HepG2 (cell line): Measurements from ENCODE around the gene CTDSP1. TPM values are rescaled to one million over a fixed set of nuclear protein-coding genes. Genes with fewer than 3 reads are reported as not detected.
A peak's percentile ranks its signal among the peaks of the same experiment; 100 is the strongest.

Source experiments
- AKAP8 ChIP-seq: sonication (generic); formaldehyde crosslinking; IDR thresholded peaks from 2 replicates; pipeline ENCODE4 v1.5.1; 2020; ENCODE audit warnings: mild to moderate bottlenecking, missing genetic modification reagents
- CREM ChIP-seq, 2 experiments: sonication (generic) in 1 of 2; formaldehyde crosslinking in 1 of 2; IDR thresholded peaks; 2 replicates each; pipeline versions ENCODE4 v1.4.0 to v1.6.1; 2016 to 2020; ENCODE audit warnings: antibody characterized with exemption in 1 of 2, mild to moderate bottlenecking in 1 of 2, missing genetic modification reagents in 1 of 2
- DPF2 ChIP-seq: sonication (generic); formaldehyde crosslinking; IDR thresholded peaks from 2 replicates; pipeline ENCODE4 v1.4.0; 2020; ENCODE audit warnings: mild to moderate bottlenecking, low read depth, missing genetic modification reagents, borderline replicate concordance
- FOXA1 ChIP-seq, 2 experiments: fragments of 450-650 bp in 1 of 2; sonication (generic) in 1 of 2; formaldehyde crosslinking in 1 of 2; IDR thresholded peaks; 2 replicates each; pipeline versions ENCODE4 v1.4.0 to v1.6.1; 2016 to 2020; ENCODE audit warnings: missing genetic modification reagents in 1 of 2
- GATA4 ChIP-seq: sonication (generic); IDR thresholded peaks from 2 replicates; pipeline ENCODE4 v1.6.1; 2016; ENCODE audit warnings: antibody characterized with exemption, low read depth, borderline replicate concordance
- GATAD2A ChIP-seq: IDR thresholded peaks from 2 replicates; pipeline ENCODE4 v1.6.1; 2016
- HDAC1 ChIP-seq: sonication (generic); formaldehyde crosslinking; IDR thresholded peaks from 2 replicates; pipeline ENCODE4 v1.5.1; 2020; ENCODE audit warnings: mild to moderate bottlenecking, missing genetic modification reagents
- KMT2A ChIP-seq: sonication (generic); formaldehyde crosslinking; IDR thresholded peaks from 2 replicates; pipeline ENCODE4 v1.4.0; 2020; ENCODE audit warnings: missing genetic modification reagents
- MED8 ChIP-seq: sonication (generic); formaldehyde crosslinking; IDR thresholded peaks from 2 replicates; pipeline ENCODE4 v1.8.1; 2023; ENCODE audit warnings: mild to moderate bottlenecking, missing genetic modification reagents; ENCODE audit not compliant: insufficient replicate concordance
- MTF2 ChIP-seq: sonication (generic); formaldehyde crosslinking; IDR thresholded peaks from 2 replicates; pipeline ENCODE4 v1.5.0; 2020; ENCODE audit warnings: missing genetic modification reagents, borderline replicate concordance
- NR1H2 ChIP-seq: sonication (generic); formaldehyde crosslinking; IDR thresholded peaks from 2 replicates; pipeline ENCODE4 v1.8.1; 2022; ENCODE audit warnings: low read depth, missing genetic modification reagents, borderline replicate concordance
- SNAI1 ChIP-seq: sonication (generic); formaldehyde crosslinking; IDR thresholded peaks from 2 replicates; pipeline ENCODE4 v1.5.0; 2020; ENCODE audit warnings: mild to moderate bottlenecking, missing genetic modification reagents, borderline replicate concordance
- SP2 ChIP-seq: sonication (generic); formaldehyde crosslinking; IDR thresholded peaks from 2 replicates; pipeline ENCODE4 v1.5.1; 2020; ENCODE audit warnings: mild to moderate bottlenecking, missing genetic modification reagents
- STAG1 ChIP-seq: sonication (generic); formaldehyde crosslinking; IDR thresholded peaks from 2 replicates; pipeline ENCODE4 v1.4.0; 2020; ENCODE audit warnings: missing genetic modification reagents
- TGIF2 ChIP-seq: IDR thresholded peaks from 2 replicates; pipeline ENCODE4 v1.6.1; 2016; ENCODE audit warnings: control low read depth, missing compliant biosample characterization
- U2AF2 ChIP-seq: fragments of 200-400 bp; formaldehyde crosslinking; IDR thresholded peaks from 2 replicates; pipeline ENCODE4 v1.6.1; 2017; ENCODE audit warnings: low read depth, mild to moderate bottlenecking, low read length
- ZBTB40 ChIP-seq, 2 experiments: fragments of 450-650 bp in 1 of 2; sonication (generic) in 1 of 2; formaldehyde crosslinking in 1 of 2; IDR thresholded peaks; 2 replicates each; pipeline versions ENCODE4 v1.6.1 to v1.8.0; 2016 to 2022; ENCODE audit warnings: antibody characterized with exemption in 1 of 2, mild to moderate bottlenecking in 1 of 2, missing genetic modification reagents in 1 of 2
- ZBTB8A ChIP-seq: sonication (generic); formaldehyde crosslinking; IDR thresholded peaks from 2 replicates; pipeline ENCODE4 v1.4.0; 2020; ENCODE audit warnings: mild to moderate bottlenecking, low read depth, missing genetic modification reagents, borderline replicate concordance
- ZNF292 ChIP-seq: sonication (generic); formaldehyde crosslinking; IDR thresholded peaks from 2 replicates; pipeline ENCODE4 v1.8.1; 2022; ENCODE audit warnings: mild to moderate bottlenecking, low read depth, missing genetic modification reagents, borderline replicate concordance
- ZNF616 ChIP-seq: sonication (generic); formaldehyde crosslinking; IDR thresholded peaks from 2 replicates; pipeline ENCODE4 v1.5.0; 2020; ENCODE audit warnings: low read depth, mild to moderate bottlenecking, missing genetic modification reagents
- ZNF737 ChIP-seq: sonication (generic); formaldehyde crosslinking; IDR thresholded peaks from 2 replicates; pipeline ENCODE4 v1.5.0; 2020; ENCODE audit warnings: missing genetic modification reagents, mild to moderate bottlenecking, borderline replicate concordance
- ZNF773 ChIP-seq: sonication (generic); formaldehyde crosslinking; IDR thresholded peaks from 2 replicates; pipeline ENCODE4 v1.4.0; 2020; ENCODE audit warnings: missing genetic modification reagents, borderline replicate concordance
- ZNF792 ChIP-seq: IDR thresholded peaks from 2 replicates; pipeline ENCODE4 v1.6.1; 2016
- polyA plus RNA-seq, 8 experiments: library from polyadenylated mRNA; depleted of rRNA in 3 of 8; stranded (reverse) in 7 of 8; unstranded in 1 of 8; fragments of >200 nt; fragmentation: Illumina TruSeq in 4 of 8; extraction: Trizol in 4 of 8; gene quantifications; 2 replicates each; pipeline versions ENCODE4 v1.2.1 to v1.2.3, GENCODE V29; 2011 to 2016; ENCODE audit warnings: low read depth in 4 of 8, missing spikeins in 1 of 8, mixed read lengths in 1 of 8; ENCODE audit not compliant: insufficient read depth in 1 of 8
- total RNA-seq, 5 experiments: library from RNA; depleted of rRNA; stranded (reverse); fragments of >200 nt; fragmentation: Illumina TruSeq; extraction: Trizol; gene quantifications; 2 replicates each; pipeline ENCODE4 v1.2.3, GENCODE V29; 2016; ENCODE audit warnings: low read depth in 1 of 5

Gene CTDSP1
- total and polyA plus RNA-seq, 2 of the 13 experiments (the other 11 are each of a cell fraction or from before 2014, with no cell fraction given) = 91.0 to 268 TPM

- no peak for TF ChIP-seq MTF2 (CRISPR knock-in tag)
- TF ChIP-seq AKAP8 (CRISPR knock-in tag) = peak; percentile 91; the same call in 1 of the 2 replicates
- TF ChIP-seq NR1H2 (CRISPR knock-in tag) = no peak
- TF ChIP-seq MED8 (CRISPR knock-in tag) = no peak
- TF ChIP-seq STAG1 (CRISPR knock-in tag) = no peak
- TF ChIP-seq ZNF616 (CRISPR knock-in tag) = no peak; the same call in 1 of the 2 replicates
- no peak for TF ChIP-seq GATA4
- TF ChIP-seq U2AF2 = no peak
- TF ChIP-seq DPF2 (CRISPR knock-in tag) = no peak
- no peak for TF ChIP-seq CREM (IDR thresholded peaks at IDR 0.05)
- no peak for TF ChIP-seq CREM (CRISPR knock-in tag; IDR thresholded peaks at IDR 0.05)
- no peak for TF ChIP-seq ZNF773 (CRISPR knock-in tag)
- TF ChIP-seq KMT2A (CRISPR knock-in tag) = no peak
- TF ChIP-seq SP2 = no peak
- TF ChIP-seq ZBTB8A (CRISPR knock-in tag) = no peak
- TF ChIP-seq ZNF292 = no peak
- no peak for TF ChIP-seq ZNF737
- TF ChIP-seq SNAI1 (CRISPR knock-in tag) = no peak
- no peak for TF ChIP-seq ZBTB40 (IDR thresholded peaks at IDR 0.05)
- no peak; the same call in 1 of the 2 replicates for TF ChIP-seq ZBTB40 (CRISPR knock-in tag; IDR thresholded peaks at IDR 0.05)
- TF ChIP-seq HDAC1 (CRISPR knock-in tag) = peak; percentile 50; the same call in 1 of the 2 replicates
- TF ChIP-seq GATAD2A = no peak
- TF ChIP-seq FOXA1 (IDR thresholded peaks at IDR 0.05) = no peak
- TF ChIP-seq FOXA1 (CRISPR knock-in tag; IDR thresholded peaks at IDR 0.05) = 0 out of 2 replicates have a peak, but pooled peaks have one; percentile 6
- TF ChIP-seq ZNF792 = 0 out of 2 replicates have a peak, but pooled peaks have one; percentile 8
- no peak for TF ChIP-seq TGIF2 (CRISPR knock-in tag)
These were observed 6.1 kb downstream of the CTDSP1 start (continued) for GRCh38 chr2:218405746-218406208.
